Panc1 (cell line): ENCODE data around the gene SNORC. TPM values are rescaled to one million over a fixed set of nuclear protein-coding genes. Genes with fewer than 3 reads are reported as not detected.

ENCODE experiments used
- ATAC-seq: fragments of 200-7000 bp; cut with Tn5 transposase; 2 replicates; pipeline ENCODE4 v1.9.1; 2020; ENCODE audit warnings: mild to moderate bottlenecking, moderate library complexity
- BruUV-seq: library from RNA; stranded (reverse); fragments of 400-500 nt; replicated peaks from 2 replicates; lab custom pipeline; 2021; lab: Mats Ljungman, UMichigan
- CTCF ChIA-PET: fragments of 300-600 bp; sonication (Branson Sonifier 250); formaldehyde crosslinking; loops from one replicate; lab custom pipeline; 2022; ENCODE audit warnings: antibody characterized with exemption; lab: Charles Lee
- POLR2A ChIA-PET: fragments of 300-600 bp; sonication (Branson Sonifier 250); formaldehyde crosslinking; loops from one replicate; lab custom pipeline; 2022; ENCODE audit warnings: antibody characterized with exemption; lab: Charles Lee
- DNase-seq: peaks from one replicate; pipeline ENCODE4 v3.0.0-alpha.2; 2010; ENCODE audit warnings: low read depth, low spot score
- H3K27ac ChIP-seq: 2 replicates; pipeline ENCODE4 v1.5.1; 2011; ENCODE audit warnings: mild to moderate bottlenecking, low read length, inconsistent platforms
- H3K27me3 ChIP-seq: fragments of 200-500 bp; sonication (Bioruptor generic); 2 replicates; pipeline ENCODE4 v1.6.0; 2014; ENCODE audit warnings: low read length, inconsistent platforms; ENCODE audit not compliant: control insufficient read depth, insufficient read depth
- H3K36me3 ChIP-seq: fragments of 200-500 bp; sonication (Bioruptor generic); 2 replicates; pipeline ENCODE4 v1.5.1; 2014; ENCODE audit warnings: inconsistent platforms, mild to moderate bottlenecking, low read length, moderate library complexity; ENCODE audit not compliant: control insufficient read depth, insufficient read depth
- H3K4me1 ChIP-seq: 2 replicates; pipeline ENCODE4 v1.5.1; 2011; ENCODE audit warnings: inconsistent platforms, mild to moderate bottlenecking, low read length, moderate library complexity; ENCODE audit not compliant: control insufficient read depth, insufficient read depth
- H3K4me3 ChIP-seq, 2 experiments: 2 replicates each; pipeline ENCODE4 v1.5.1; 2011 to 2012; ENCODE audit warnings: low read depth in 2 of 2, low read length in 2 of 2, mild to moderate bottlenecking in 2 of 2, inconsistent platforms in 1 of 2, moderate library complexity in 1 of 2
- H3K9me3 ChIP-seq: fragments of 200-500 bp; sonication (Bioruptor generic); 2 replicates; pipeline ENCODE4 v1.5.1; 2014; ENCODE audit warnings: low read depth, mild to moderate bottlenecking, inconsistent platforms, low read length, moderate library complexity; ENCODE audit not compliant: control insufficient read depth, insufficient read depth
- POLR2AphosphoS5 ChIP-seq: IDR thresholded peaks from 2 replicates; pipeline ENCODE4 v1.6.1; 2012; ENCODE audit warnings: mild to moderate bottlenecking, low read depth, low read length, moderate library complexity
- SIN3A ChIP-seq: IDR thresholded peaks from 2 replicates; pipeline ENCODE4 v1.6.1; 2012; ENCODE audit warnings: low read depth, mild to moderate bottlenecking, low read length, moderate library complexity, borderline replicate concordance; ENCODE audit not compliant: insufficient read depth
- TCF7L2 ChIP-seq: IDR thresholded peaks from 2 replicates; pipeline ENCODE4 v1.6.1; 2011; ENCODE audit warnings: mild to moderate bottlenecking, low read depth, low read length, inconsistent platforms
- in situ Hi-C: cut with HindIII; loops from 2 replicates; pipeline ENCODE4 v1.10.0; 2016; ENCODE audit warnings: low sequenced_read_pairs, low pct_unique_long_range_greater_than_20kb
- intact Hi-C: fragments of 100-400 bp; cut with micrococcal nuclease; formaldehyde crosslinking; loops from one replicate; pipeline ENCODE4 v1.10.0; 2022; ENCODE audit not compliant: unreplicated experiment
- total RNA-seq: library from RNA; stranded (reverse); gene quantifications from one replicate; pipeline ENCODE4 v1.2.1, GENCODE V29; 2021; ENCODE audit not compliant: unreplicated experiment
- TF ChIP-seq, protein P1 (sequence below): fragments of 450-650 bp; IDR thresholded peaks from 2 replicates; pipeline ENCODE4 v1.5.1; 2017; ENCODE audit warnings: mild to moderate bottlenecking
- TF ChIP-seq, protein P2 (sequence below), 2 experiments: IDR thresholded peaks; 2 replicates each; pipeline ENCODE4 v1.6.1; 2011 to 2012; ENCODE audit warnings: low read depth in 2 of 2, control low read depth in 1 of 2, low read length in 1 of 2, mild to moderate bottlenecking in 1 of 2, moderate library complexity in 1 of 2; ENCODE audit not compliant: insufficient read depth in 1 of 2

The SNORC gene
- total RNA-seq, 1 experiment from 2014 or later = 6.8 TPM

- no peaks in the 10 kb centered on the region for H3K4me1 ChIP-seq
- no peaks in the 10 kb centered on the region for H3K9me3 ChIP-seq
- intact Hi-C loops = no loop called here
- TF ChIP-seq POLR2AphosphoS5 (no peak), TCF7L2 (no peak), SIN3A (no peak)
- TF ChIP-seq, protein P1, sequence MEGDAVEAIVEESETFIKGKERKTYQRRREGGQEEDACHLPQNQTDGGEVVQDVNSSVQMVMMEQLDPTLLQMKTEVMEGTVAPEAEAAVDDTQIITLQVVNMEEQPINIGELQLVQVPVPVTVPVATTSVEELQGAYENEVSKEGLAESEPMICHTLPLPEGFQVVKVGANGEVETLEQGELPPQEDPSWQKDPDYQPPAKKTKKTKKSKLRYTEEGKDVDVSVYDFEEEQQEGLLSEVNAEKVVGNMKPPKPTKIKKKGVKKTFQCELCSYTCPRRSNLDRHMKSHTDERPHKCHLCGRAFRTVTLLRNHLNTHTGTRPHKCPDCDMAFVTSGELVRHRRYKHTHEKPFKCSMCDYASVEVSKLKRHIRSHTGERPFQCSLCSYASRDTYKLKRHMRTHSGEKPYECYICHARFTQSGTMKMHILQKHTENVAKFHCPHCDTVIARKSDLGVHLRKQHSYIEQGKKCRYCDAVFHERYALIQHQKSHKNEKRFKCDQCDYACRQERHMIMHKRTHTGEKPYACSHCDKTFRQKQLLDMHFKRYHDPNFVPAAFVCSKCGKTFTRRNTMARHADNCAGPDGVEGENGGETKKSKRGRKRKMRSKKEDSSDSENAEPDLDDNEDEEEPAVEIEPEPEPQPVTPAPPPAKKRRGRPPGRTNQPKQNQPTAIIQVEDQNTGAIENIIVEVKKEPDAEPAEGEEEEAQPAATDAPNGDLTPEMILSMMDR = no peak
- TF ChIP-seq, protein P2, sequence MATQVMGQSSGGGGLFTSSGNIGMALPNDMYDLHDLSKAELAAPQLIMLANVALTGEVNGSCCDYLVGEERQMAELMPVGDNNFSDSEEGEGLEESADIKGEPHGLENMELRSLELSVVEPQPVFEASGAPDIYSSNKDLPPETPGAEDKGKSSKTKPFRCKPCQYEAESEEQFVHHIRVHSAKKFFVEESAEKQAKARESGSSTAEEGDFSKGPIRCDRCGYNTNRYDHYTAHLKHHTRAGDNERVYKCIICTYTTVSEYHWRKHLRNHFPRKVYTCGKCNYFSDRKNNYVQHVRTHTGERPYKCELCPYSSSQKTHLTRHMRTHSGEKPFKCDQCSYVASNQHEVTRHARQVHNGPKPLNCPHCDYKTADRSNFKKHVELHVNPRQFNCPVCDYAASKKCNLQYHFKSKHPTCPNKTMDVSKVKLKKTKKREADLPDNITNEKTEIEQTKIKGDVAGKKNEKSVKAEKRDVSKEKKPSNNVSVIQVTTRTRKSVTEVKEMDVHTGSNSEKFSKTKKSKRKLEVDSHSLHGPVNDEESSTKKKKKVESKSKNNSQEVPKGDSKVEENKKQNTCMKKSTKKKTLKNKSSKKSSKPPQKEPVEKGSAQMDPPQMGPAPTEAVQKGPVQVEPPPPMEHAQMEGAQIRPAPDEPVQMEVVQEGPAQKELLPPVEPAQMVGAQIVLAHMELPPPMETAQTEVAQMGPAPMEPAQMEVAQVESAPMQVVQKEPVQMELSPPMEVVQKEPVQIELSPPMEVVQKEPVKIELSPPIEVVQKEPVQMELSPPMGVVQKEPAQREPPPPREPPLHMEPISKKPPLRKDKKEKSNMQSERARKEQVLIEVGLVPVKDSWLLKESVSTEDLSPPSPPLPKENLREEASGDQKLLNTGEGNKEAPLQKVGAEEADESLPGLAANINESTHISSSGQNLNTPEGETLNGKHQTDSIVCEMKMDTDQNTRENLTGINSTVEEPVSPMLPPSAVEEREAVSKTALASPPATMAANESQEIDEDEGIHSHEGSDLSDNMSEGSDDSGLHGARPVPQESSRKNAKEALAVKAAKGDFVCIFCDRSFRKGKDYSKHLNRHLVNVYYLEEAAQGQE (IDR thresholded peaks at IDR 0.05; ENCODE audit: insufficient read depth in 1 of 2, low read depth in 2 of 2, low read length in 1 of 2) = no peak
- no peak overlapping the region for H3K4me3 ChIP-seq
- ChIA-PET POLR2A (no interaction called here), CTCF (interaction anchor here (0.5 to 0.7 kb wide), 2 partner anchors 14 to 504 kb away, joined by 3 read pairs; no protein-coding TSS in a partner anchor)
- ATAC-seq (no peak), DNase-seq (no peak)
- in situ Hi-C loops = no loop called here
- no TSS peak for BruUV-seq
- no peaks in the 10 kb centered on the region for H3K36me3 ChIP-seq
- H3K27ac ChIP-seq = no peak overlapping the region
- no peaks in the 10 kb centered on the region for H3K27me3 ChIP-seq
Measured at GRCh38 chr2:232893834-232894233, 23.8 kb downstream of the SNORC start.

DNA sequence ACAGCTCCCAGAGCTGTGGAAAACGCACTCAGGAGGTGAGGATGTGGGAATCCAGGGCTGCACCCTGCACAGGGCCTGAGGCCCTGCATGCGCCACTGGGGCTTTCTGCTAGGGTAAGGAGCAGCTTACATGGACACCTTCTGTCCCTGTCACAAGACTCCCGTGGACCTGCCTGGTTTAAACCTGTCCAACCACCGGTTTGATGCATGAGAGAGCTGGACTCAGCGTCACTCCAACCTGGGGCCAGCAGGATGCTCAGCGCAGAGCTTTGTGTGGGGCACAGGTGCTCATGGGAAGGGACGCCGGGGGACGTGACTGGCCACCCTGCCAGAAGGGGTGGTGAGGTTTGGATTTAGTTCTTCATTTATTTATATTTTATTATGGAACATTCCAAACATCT lies 24.2 kb downstream of the SNORC start:
- no peaks in the 10 kb centered on the region for H3K27me3 ChIP-seq
- no peaks in the 10 kb centered on the region for H3K36me3 ChIP-seq
- no peak overlapping the region for H3K4me3 ChIP-seq
- no peak overlapping the region for H3K27ac ChIP-seq
- in situ Hi-C loops (no loop called here), intact Hi-C loops (no loop called here)
- no peak for ATAC-seq
- POLR2A ChIA-PET = no interaction called here
- TF ChIP-seq, protein P2 (IDR thresholded peaks at IDR 0.05; ENCODE audit: insufficient read depth in 1 of 2, low read depth in 2 of 2, low read length in 1 of 2) = no peak
- TF ChIP-seq POLR2AphosphoS5 (no peak), TCF7L2 (no peak), SIN3A (no peak)
- TF ChIP-seq, protein P1 = no peak
- no peak for DNase-seq
- CTCF ChIA-PET = interaction anchor here (0.7 kb wide), 1 partner anchor 14 kb away, joined by 3 read pairs; no protein-coding TSS in a partner anchor
- BruUV-seq = no TSS peak
- H3K9me3 ChIP-seq = no peaks in the 10 kb centered on the region
- no peaks in the 10 kb centered on the region for H3K4me1 ChIP-seq
